AG09309 (cell line): Measurements from ENCODE around the gene NOC2L.
A peak's percentile ranks its signal among the peaks of the same experiment; 100 is the strongest.

Experiments used
- DNase-seq: peaks from one replicate; pipeline ENCODE4 v3.0.0-alpha.2; 2010; ENCODE audit warnings: low read depth
- H3K4me3 ChIP-seq: 2 replicates; pipeline ENCODE4 v1.5.1; 2011; ENCODE audit warnings: mild to moderate bottlenecking, low read depth, low read length, moderate library complexity; ENCODE audit not compliant: control insufficient read depth
- TF ChIP-seq, protein P1 (sequence below): IDR thresholded peaks from 2 replicates; pipeline ENCODE4 v1.5.1; 2011; ENCODE audit warnings: mild to moderate bottlenecking, low read depth, low read length, inconsistent platforms; ENCODE audit not compliant: insufficient read depth, control insufficient read depth; ENCODE audit errors: missing control alignments

NOC2L gene

DNA sequence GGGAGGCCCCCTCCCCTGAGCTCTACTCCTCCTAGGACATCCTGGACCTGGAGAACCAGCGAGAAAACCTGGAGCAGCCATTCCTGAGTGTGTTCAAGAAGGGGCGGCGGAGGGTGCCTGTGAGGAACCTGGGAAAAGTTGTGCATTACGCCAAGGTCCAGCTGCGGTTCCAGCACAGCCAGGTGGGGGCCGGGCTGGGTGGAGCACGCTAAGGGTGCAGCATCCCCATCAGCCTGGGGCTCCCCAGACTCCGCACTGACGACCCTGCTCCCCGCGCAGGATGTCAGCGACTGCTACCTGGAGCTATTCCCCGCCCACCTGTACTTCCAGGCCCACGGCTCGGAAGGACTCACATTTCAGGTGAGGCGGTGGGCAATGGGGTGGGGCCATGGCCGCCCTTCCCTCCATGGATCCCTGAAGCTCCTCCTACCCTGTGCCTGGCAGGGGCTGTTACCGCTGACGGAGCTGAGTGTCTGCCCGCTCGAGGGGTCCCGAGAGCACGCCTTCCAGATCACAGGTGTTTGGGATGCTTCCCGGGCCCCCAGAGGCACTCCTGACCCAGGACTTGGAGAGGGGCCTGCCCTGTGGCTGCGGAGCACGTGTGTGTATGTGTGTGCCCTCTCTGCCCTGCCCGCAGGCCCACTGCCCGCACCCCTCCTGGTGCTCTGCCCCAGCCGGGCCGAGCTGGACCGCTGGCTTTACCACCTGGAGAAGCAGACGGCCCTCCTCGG is 11.4 kb upstream of the NOC2L start:
- TF ChIP-seq, protein P1, sequence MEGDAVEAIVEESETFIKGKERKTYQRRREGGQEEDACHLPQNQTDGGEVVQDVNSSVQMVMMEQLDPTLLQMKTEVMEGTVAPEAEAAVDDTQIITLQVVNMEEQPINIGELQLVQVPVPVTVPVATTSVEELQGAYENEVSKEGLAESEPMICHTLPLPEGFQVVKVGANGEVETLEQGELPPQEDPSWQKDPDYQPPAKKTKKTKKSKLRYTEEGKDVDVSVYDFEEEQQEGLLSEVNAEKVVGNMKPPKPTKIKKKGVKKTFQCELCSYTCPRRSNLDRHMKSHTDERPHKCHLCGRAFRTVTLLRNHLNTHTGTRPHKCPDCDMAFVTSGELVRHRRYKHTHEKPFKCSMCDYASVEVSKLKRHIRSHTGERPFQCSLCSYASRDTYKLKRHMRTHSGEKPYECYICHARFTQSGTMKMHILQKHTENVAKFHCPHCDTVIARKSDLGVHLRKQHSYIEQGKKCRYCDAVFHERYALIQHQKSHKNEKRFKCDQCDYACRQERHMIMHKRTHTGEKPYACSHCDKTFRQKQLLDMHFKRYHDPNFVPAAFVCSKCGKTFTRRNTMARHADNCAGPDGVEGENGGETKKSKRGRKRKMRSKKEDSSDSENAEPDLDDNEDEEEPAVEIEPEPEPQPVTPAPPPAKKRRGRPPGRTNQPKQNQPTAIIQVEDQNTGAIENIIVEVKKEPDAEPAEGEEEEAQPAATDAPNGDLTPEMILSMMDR = no peak
- H3K4me3 ChIP-seq = no peak overlapping the region
- no peak for DNase-seq

DNA sequence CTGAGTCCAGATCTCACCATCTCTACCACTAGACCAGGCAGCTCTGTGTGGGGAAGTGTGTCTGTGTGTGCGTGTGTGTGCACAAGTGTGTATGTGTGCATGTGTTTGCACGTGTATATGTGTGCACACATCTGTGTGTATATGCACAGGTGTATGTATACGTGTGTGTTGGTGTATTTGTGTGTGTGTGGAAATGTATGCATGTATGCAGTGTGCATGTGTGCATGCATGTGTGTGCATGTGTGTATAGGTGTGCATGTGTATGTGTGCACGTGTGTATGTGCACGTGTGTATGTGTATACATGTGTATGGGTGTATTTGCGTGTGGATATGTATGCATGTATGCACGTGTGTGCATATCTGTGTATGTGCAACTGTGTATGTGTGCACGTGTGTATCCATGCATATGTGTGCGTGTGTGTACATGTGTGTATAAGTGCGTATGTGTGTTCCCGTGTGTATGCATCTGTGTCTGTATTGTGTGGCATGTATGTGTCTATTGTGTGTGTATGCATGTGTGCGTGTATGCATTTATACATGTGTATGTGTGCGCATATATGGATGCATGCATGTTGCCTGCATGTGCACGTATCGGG is 10.3 kb upstream of the NOC2L start:
- TF ChIP-seq, protein P1 = no peak
- no peak for DNase-seq
- H3K4me3 ChIP-seq = no peak overlapping the region

DNA sequence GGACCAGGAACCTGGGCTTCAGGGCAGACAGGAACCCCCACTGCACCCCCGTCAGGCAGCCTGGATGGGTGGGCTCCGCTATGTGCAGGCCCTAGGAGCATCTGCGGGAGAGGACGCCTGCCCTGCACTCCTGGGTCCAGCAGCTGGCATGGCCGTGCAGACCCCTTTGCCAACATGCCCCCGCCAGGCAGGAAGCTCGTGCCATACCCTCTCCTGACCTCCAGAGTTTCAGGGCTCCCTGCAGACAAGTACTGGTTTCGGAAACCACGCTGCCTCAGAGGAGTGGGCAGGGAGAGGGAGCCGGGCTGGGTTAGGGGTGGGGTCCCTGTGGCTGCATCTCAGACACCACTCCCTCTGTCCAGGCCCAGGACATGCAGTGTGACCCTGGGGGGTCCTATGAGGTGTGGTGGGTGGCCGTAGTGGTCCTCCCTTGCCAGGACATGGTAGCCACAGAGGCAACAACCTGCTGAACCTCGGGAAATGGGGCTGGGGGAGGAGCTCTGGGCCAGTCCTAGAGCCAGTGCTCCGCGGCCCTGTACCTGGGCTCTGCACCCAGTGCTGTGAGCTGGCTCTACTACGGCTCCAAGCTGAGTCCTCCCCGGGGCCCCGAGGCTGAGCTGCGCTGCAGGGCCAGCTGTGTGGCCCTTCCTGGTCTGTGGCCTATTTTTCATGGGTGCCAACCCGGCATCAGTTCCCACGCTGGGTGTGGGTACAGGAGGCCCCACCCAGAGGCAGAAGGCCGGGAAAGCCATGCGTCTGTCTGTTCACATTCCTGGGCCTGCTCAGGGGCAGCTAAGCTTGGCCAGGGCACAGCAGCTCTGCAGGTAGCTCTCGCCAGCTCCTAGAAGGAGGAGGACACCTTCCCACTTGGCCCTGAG is 8.6 kb upstream of the NOC2L start:
- H3K4me3 ChIP-seq = no peak overlapping the region
- DNase-seq = no peak
- TF ChIP-seq, protein P1 = no peak

DNA sequence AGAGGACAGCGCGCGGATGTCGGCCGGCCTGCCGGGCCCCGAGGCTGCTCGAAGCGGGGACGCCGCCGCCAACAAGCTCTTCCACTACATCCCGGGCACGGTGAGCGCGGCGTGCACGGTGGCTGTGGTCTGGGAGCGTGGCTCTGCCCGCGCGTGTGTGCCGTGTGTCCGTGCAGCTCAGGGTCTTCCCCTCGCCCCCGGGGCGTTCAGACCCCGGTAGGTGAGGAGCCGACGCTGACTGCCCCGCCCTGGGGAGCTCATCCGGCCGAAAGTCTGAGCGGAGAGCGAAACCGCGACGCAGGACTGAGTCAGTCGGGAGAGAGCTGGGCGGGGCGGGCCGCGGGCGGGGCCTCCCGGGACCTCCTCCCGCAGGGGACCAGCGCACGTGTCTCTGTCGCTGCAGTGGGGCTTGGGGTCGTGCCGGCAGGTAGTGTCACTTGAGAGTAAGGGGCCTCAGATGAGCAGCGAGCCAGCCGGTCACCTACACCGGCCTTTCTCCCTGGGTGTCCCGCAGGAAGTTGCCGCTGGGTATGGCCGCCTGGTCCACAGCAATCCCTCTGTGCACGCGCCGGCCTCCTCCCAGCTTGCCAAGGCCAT is 7.7 kb upstream of the NOC2L start:
- H3K4me3 ChIP-seq = peak overlapping the region; percentile 68
- TF ChIP-seq, protein P1 = no peak
- DNase-seq = no peak

DNA sequence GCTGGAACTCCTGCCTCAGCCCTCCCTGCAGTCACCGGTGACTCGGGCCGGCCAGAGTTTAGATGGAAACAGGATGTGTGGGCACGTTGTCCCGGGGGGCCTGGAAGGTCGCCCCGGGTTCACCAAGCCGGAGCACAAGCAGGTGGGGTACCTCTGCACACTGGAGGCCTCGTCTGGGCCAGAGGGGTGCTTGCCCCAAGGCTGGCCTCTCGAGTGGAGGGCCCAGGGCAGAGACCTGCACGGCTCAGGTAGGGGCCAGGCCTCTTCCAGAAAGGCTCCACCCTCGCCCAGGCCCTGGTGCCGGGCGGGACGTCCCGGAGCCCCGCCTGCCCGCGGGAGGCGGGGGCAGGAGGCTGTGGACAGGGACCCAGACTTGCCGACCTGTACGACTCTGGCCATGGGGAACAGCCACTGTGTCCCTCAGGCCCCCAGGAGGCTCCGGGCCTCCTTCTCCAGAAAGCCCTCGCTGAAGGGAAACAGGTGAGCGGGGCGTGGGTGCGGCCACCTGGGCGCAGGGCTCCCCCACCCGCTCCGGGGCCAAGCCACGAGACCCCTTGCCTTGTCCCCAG is 7.2 kb upstream of the NOC2L start, which contains the start of gene PLEKHN1:
TSS of gene PLEKHN1 (plus strand) at position 348 of the 569 bp plus-strand sequence. CDS start at position 398, 50 bp downstream.
- H3K4me3 ChIP-seq = peak within 1 kb of the TSS; percentile 68
- TF ChIP-seq, protein P1 = no peak
- DNase-seq = no peak

DNA sequence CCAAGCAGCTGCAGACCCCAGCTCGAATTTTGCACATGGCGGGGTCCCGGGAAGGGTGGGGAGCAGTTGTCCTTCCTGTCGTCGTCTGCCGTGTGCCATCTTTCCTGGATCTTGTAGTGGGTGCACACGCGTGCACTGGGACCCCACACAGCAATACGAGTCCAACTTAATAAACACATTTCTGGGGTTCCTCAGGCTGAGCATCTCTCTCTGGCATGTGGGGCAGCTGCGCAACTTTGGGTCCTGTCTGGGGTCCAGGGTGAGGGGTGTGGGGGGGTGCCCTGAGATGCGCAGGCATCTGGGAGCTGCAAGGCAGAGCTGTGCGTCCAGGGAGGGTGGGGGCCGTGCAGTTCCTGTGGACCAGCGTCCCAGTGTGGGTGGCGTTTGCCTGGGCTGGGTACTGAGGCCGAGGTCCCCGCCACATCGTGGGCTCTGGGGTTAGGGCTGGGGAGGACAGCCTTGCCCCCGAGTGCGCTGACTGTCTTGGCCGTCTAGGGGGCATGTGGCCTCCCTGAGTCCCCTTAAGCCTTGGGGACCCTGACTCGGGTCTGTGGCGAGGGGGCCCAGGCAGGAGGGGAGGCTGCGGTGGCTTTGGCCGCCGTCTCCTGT is 6.6 kb upstream of the NOC2L start:
- DNase-seq = no peak
- TF ChIP-seq, protein P1 = no peak
- H3K4me3 ChIP-seq = no peak overlapping the region
